Measurements from ENCODE around the gene BCL7A. TPM values are rescaled to one million over a fixed set of nuclear protein-coding genes. Genes with fewer than 3 reads are reported as not detected.

BCL7A gene
- total and polyA plus RNA-seq, 2 experiments from 2014 or later, result 9.6 to 14.9 TPM

DNA sequence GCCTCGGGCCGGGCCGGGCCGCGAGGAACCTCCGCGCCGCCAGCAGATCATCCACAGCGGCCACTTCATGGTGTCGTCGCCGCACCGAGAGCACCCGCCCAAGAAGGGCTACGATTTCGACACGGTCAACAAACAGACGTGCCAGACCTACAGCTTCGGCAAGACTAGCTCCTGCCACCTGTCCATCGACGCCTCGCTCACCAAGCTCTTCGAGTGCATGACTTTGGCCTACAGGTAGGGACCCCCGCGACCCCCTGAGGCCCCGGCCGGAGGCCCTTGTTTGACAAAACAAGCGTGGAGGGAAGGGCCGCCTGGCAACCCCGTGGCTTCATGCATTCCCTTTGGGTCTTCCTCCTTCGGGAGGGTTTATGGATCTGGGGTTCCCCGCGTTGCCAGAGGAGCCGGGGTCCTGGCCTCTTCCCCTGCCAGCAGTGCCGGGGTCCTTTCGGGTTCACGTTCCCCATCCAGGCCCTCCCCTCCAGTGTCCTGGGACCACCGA, 57.4 kb downstream of the BCL7A start:
- Histone ChIP-seq H3K27ac (peak overlapping the region; percentile 81), H3K4me1 (ENCODE audit: insufficient read depth) (peaks cover 41% of the 10 kb centered on the region), H3K4me2 (peak overlapping the region; percentile 97), H3K36me3 (replicated peaks; ENCODE audit: insufficient read depth, low read depth) (no peaks in the 10 kb centered on the region), H3K27me3 (no peaks in the 10 kb centered on the region), H3K4me3 (peak overlapping the region; percentile 86), H3K9me2 (replicated peaks; ENCODE audit: insufficient read depth) (no peaks in the 10 kb centered on the region), H2AFZ (peak overlapping the region; percentile 45), H4K20me1 (ENCODE audit: insufficient read depth, poor library complexity, severe bottlenecking) (peaks cover 19% of the 10 kb centered on the region), H3K79me2 (peaks cover 51% of the 10 kb centered on the region), H3K9me3 (ENCODE audit: low read depth) (no peaks in the 10 kb centered on the region)
- WGBS (ENCODE audit: low lambda C conversion rate, missing lambda C conversion rate), result 4% methylated on average over 36 of the region's 38 CpGs
- DNase-seq (ENCODE audit: low spot score), result peak; percentile 43
- TF ChIP-seq EZH2 (IDR thresholded peaks at IDR 0.05; ENCODE audit: borderline replicate concordance), result no peak
- TF ChIP-seq, protein P1, sequence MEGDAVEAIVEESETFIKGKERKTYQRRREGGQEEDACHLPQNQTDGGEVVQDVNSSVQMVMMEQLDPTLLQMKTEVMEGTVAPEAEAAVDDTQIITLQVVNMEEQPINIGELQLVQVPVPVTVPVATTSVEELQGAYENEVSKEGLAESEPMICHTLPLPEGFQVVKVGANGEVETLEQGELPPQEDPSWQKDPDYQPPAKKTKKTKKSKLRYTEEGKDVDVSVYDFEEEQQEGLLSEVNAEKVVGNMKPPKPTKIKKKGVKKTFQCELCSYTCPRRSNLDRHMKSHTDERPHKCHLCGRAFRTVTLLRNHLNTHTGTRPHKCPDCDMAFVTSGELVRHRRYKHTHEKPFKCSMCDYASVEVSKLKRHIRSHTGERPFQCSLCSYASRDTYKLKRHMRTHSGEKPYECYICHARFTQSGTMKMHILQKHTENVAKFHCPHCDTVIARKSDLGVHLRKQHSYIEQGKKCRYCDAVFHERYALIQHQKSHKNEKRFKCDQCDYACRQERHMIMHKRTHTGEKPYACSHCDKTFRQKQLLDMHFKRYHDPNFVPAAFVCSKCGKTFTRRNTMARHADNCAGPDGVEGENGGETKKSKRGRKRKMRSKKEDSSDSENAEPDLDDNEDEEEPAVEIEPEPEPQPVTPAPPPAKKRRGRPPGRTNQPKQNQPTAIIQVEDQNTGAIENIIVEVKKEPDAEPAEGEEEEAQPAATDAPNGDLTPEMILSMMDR (IDR thresholded peaks at IDR 0.05; ENCODE audit: poor library complexity), result no peak
- no peak for TF ChIP-seq EZH2phosphoT487 (IDR thresholded peaks at IDR 0.05; ENCODE audit: low read depth, severe bottlenecking, unreplicated experiment)

DNA sequence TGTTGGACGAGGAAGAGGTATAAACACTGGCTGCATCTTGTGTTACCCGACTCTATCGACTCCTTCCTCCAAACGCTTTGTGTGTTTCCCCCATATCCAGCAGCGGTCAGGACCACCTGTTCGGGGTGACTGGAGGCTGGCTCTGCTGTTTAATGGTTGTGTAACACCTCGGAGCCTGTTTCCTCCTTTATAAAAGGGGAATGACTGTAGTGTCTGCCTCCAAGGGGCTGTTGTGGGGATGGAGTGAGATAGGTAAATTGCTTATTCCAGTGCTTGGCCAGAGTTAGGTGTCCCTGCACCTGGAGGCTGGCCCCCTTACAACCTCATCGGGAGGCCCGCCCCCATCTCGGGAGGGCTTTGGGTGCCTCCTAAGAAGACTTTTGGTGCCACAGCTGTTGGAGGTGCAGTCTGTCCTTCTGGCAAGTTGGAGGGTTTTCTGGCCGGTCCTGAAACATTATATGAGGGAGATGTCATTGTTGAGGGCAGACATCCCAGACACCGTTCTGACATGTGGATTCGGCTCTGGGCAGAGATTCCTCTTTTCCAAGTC, 57.9 kb downstream of the BCL7A start:
- peaks cover 19% of the 10 kb centered on the region for H4K20me1 ChIP-seq (ENCODE audit: insufficient read depth, poor library complexity, severe bottlenecking)
- H3K4me2 ChIP-seq, result peak overlapping the region; percentile 97
- peak overlapping the region; percentile 45 for H2AFZ ChIP-seq
- H3K4me3 ChIP-seq, result peak overlapping the region; percentile 86
- H3K4me1 ChIP-seq (ENCODE audit: insufficient read depth), result peaks cover 41% of the 10 kb centered on the region
- no peaks in the 10 kb centered on the region for H3K36me3 ChIP-seq (replicated peaks; ENCODE audit: insufficient read depth, low read depth)
- H3K27ac ChIP-seq, result peak overlapping the region; percentile 81
- peaks cover 56% of the 10 kb centered on the region for H3K79me2 ChIP-seq
- TF ChIP-seq, protein P1 (IDR thresholded peaks at IDR 0.05; ENCODE audit: poor library complexity), result no peak
- no peak for TF ChIP-seq EZH2 (IDR thresholded peaks at IDR 0.05; ENCODE audit: borderline replicate concordance)
- TF ChIP-seq EZH2phosphoT487 (IDR thresholded peaks at IDR 0.05; ENCODE audit: low read depth, severe bottlenecking, unreplicated experiment), result no peak
- H3K27me3 ChIP-seq, result no peaks in the 10 kb centered on the region
- no peaks in the 10 kb centered on the region for H3K9me3 ChIP-seq (ENCODE audit: low read depth)
- no peak for DNase-seq (ENCODE audit: low spot score)
- 11% methylated on average over 13 of the region's 13 CpGs for WGBS (ENCODE audit: low lambda C conversion rate, missing lambda C conversion rate)
- no peaks in the 10 kb centered on the region for H3K9me2 ChIP-seq (replicated peaks; ENCODE audit: insufficient read depth)

DNA sequence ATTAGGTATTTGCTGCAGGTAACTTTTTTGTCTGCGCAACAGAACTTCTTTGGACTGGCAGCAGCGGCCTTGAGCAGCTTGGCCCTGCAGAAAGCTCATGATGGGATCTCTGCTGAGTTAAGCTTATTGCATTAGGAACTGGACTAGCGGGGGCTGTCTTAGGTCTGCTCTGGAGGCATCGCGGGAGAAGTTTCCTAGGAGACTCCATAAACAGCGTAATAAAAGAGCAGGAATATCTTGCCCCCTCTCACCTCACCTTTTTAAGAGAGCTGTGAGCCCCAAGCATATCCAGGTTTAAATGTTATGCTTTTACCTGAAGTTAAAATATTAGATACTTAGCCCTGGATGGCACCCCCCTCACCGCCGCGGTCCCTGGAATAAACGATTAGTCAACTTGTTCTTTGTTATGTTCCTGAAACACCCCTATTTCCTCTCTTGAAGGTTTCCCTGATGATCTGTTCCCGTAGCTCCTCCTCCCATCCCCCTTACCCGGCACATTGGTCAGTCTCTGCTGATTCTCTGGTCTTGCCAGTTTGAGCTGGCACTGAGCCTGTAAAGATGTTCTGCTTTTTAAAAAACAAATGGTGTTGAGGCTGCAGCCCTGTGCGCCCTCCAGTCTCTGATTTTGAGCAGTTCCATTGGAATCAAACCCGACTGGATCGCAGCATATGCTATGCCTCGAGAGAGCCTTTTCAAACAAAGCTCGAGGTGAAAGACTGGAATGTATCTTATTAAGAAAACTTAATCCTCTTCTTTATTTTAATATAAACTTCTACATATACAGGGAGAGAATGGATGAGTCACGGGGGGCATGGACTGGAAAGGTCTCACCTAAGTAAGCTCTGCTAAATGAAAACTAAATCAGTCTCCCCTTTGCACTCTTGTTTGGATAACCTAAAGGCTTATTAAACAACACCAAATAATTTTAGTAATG, 58.7 kb downstream of the BCL7A start:
- H3K36me3 ChIP-seq (replicated peaks; ENCODE audit: insufficient read depth, low read depth), result no peaks in the 10 kb centered on the region
- no peak for TF ChIP-seq EZH2 (IDR thresholded peaks at IDR 0.05; ENCODE audit: borderline replicate concordance)
- no peak for TF ChIP-seq EZH2phosphoT487 (IDR thresholded peaks at IDR 0.05; ENCODE audit: low read depth, severe bottlenecking, unreplicated experiment)
- H3K4me2 ChIP-seq, result peak overlapping the region; percentile 97
- peak overlapping the region; percentile 81 for H3K27ac ChIP-seq
- DNase-seq (ENCODE audit: low spot score), result peak; percentile 52
- peaks cover 64% of the 10 kb centered on the region for H3K79me2 ChIP-seq
- H2AFZ ChIP-seq, result no peak overlapping the region
- H3K4me1 ChIP-seq (ENCODE audit: insufficient read depth), result peaks cover 41% of the 10 kb centered on the region
- peak overlapping the region; percentile 86 for H3K4me3 ChIP-seq
- H3K27me3 ChIP-seq, result no peaks in the 10 kb centered on the region
- 34% methylated on average over 18 of the region's 18 CpGs for WGBS (ENCODE audit: low lambda C conversion rate, missing lambda C conversion rate)
- no peaks in the 10 kb centered on the region for H3K9me3 ChIP-seq (ENCODE audit: low read depth)
- H3K9me2 ChIP-seq (replicated peaks; ENCODE audit: insufficient read depth), result no peaks in the 10 kb centered on the region
- peaks cover 19% of the 10 kb centered on the region for H4K20me1 ChIP-seq (ENCODE audit: insufficient read depth, poor library complexity, severe bottlenecking)

Measured in hepatocyte (in vitro differentiated cells).